HepG2 (cell line): Measurements from ENCODE around the gene C19orf85. TPM values are rescaled to one million over a fixed set of nuclear protein-coding genes. Genes with fewer than 3 reads are reported as not detected.

Experiments used
- CBX5 ChIP-seq: sonication (generic); formaldehyde crosslinking; IDR thresholded peaks from 2 replicates; pipeline ENCODE4 v1.4.0; 2020; ENCODE audit warnings: missing genetic modification reagents, borderline replicate concordance
- EED ChIP-seq: sonication (generic); formaldehyde crosslinking; IDR thresholded peaks from 2 replicates; pipeline ENCODE4 v1.5.0; 2020; ENCODE audit warnings: mild to moderate bottlenecking, missing genetic modification reagents
- FOXK1 ChIP-seq: sonication (generic); formaldehyde crosslinking; IDR thresholded peaks from 2 replicates; pipeline ENCODE4 v1.4.0; 2020; ENCODE audit warnings: low read depth, missing genetic modification reagents, borderline replicate concordance
- GATAD2A ChIP-seq: IDR thresholded peaks from 2 replicates; pipeline ENCODE4 v1.6.1; 2016
- HDAC1 ChIP-seq: sonication (generic); formaldehyde crosslinking; IDR thresholded peaks from 2 replicates; pipeline ENCODE4 v1.5.1; 2020; ENCODE audit warnings: mild to moderate bottlenecking, missing genetic modification reagents
- KDM5B ChIP-seq: sonication (generic); formaldehyde crosslinking; IDR thresholded peaks from 2 replicates; pipeline ENCODE4 v1.4.0; 2020; ENCODE audit warnings: missing genetic modification reagents, mild to moderate bottlenecking, borderline replicate concordance
- MXD4 ChIP-seq: IDR thresholded peaks from 2 replicates; pipeline ENCODE4 v1.6.1; 2016; ENCODE audit warnings: mild to moderate bottlenecking, missing biosample characterization, missing genetic modification reagents
- MYPOP ChIP-seq: sonication (generic); formaldehyde crosslinking; IDR thresholded peaks from 2 replicates; pipeline ENCODE4 v1.8.1; 2023; ENCODE audit warnings: mild to moderate bottlenecking, moderate library complexity, missing genetic modification reagents
- ZNF567 ChIP-seq: sonication (generic); formaldehyde crosslinking; IDR thresholded peaks from 2 replicates; pipeline ENCODE4 v1.8.1; 2023; ENCODE audit warnings: mild to moderate bottlenecking, missing genetic modification reagents, borderline replicate concordance
- ZNF713 ChIP-seq: sonication (generic); formaldehyde crosslinking; IDR thresholded peaks from 2 replicates; pipeline ENCODE4 v1.4.0; 2020; ENCODE audit warnings: mild to moderate bottlenecking, missing genetic modification reagents
- ZNF772 ChIP-seq: sonication (generic); formaldehyde crosslinking; IDR thresholded peaks from 2 replicates; pipeline ENCODE4 v1.5.0; 2020; ENCODE audit warnings: mild to moderate bottlenecking, missing genetic modification reagents
- ZNF878 ChIP-seq: sonication (generic); formaldehyde crosslinking; IDR thresholded peaks from 2 replicates; pipeline ENCODE4 v1.8.1; 2023; ENCODE audit warnings: mild to moderate bottlenecking, missing genetic modification reagents, moderate library complexity
- polyA plus RNA-seq, 8 experiments: library from polyadenylated mRNA; depleted of rRNA in 3 of 8; stranded (reverse) in 7 of 8; unstranded in 1 of 8; fragments of >200 nt; fragmentation: Illumina TruSeq in 4 of 8; extraction: Trizol in 4 of 8; gene quantifications; 2 replicates each; pipeline versions ENCODE4 v1.2.1 to v1.2.3, GENCODE V29; 2011 to 2016; ENCODE audit warnings: low read depth in 4 of 8, missing spikeins in 1 of 8, mixed read lengths in 1 of 8; ENCODE audit not compliant: insufficient read depth in 1 of 8
- total RNA-seq, 5 experiments: library from RNA; depleted of rRNA; stranded (reverse); fragments of >200 nt; fragmentation: Illumina TruSeq; extraction: Trizol; gene quantifications; 2 replicates each; pipeline ENCODE4 v1.2.3, GENCODE V29; 2016; ENCODE audit warnings: low read depth in 1 of 5
- TF ChIP-seq, protein P1 (sequence below): sonication (generic); formaldehyde crosslinking; IDR thresholded peaks from 2 replicates; pipeline ENCODE4 v1.5.0; 2020; ENCODE audit warnings: mild to moderate bottlenecking, missing genetic modification reagents

The C19orf85 gene
- total and polyA plus RNA-seq, 2 of the 13 experiments (the other 11 are each of a cell fraction or from before 2014, with no cell fraction given) = not detected

DNA sequence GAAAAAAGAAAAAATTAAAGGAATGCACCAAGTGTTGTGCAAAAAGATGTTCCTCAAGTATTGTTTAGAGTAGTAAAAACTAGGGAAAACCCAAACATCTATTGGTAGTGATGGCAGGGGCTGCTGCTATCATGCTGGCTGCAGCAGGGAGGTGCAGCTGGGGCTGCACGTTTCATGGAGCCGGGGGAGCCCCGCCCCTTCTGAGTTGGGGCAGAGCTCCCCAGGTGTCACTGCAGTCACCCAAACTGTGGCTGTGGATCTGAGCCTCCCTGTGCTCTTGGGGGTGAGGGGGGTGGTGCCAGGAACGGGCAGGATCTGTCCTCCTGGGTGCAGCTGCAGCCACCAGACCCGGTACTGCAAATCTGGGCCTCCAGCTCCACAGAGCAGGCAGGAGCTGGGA lies 45.4 kb downstream of the C19orf85 start (continued):
- TF ChIP-seq FOXK1 (CRISPR knock-in tag) = no peak
- TF ChIP-seq KDM5B = no peak
- TF ChIP-seq ZNF772 = no peak
- TF ChIP-seq MXD4 (CRISPR knock-in tag) = no peak
- TF ChIP-seq EED (CRISPR knock-in tag) = no peak
- TF ChIP-seq ZNF567 (CRISPR knock-in tag) = no peak
- no peak for TF ChIP-seq CBX5 (CRISPR knock-in tag)
- TF ChIP-seq ZNF713 = no peak
- no peak for TF ChIP-seq MYPOP (CRISPR knock-in tag)
- TF ChIP-seq GATAD2A (CRISPR knock-in tag) = no peak
- TF ChIP-seq, protein P1, sequence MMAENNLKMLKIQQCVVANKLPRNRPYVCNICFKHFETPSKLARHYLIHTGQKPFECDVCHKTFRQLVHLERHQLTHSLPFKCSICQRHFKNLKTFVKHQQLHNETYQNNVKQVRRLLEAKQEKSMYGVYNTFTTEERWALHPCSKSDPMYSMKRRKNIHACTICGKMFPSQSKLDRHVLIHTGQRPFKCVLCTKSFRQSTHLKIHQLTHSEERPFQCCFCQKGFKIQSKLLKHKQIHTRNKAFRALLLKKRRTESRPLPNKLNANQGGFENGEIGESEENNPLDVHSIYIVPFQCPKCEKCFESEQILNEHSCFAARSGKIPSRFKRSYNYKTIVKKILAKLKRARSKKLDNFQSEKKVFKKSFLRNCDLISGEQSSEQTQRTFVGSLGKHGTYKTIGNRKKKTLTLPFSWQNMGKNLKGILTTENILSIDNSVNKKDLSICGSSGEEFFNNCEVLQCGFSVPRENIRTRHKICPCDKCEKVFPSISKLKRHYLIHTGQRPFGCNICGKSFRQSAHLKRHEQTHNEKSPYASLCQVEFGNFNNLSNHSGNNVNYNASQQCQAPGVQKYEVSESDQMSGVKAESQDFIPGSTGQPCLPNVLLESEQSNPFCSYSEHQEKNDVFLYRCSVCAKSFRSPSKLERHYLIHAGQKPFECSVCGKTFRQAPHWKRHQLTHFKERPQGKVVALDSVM (CRISPR knock-in tag) = no peak
- no peak for TF ChIP-seq HDAC1 (CRISPR knock-in tag)
- no peak for TF ChIP-seq ZNF878 (CRISPR knock-in tag)
